ENCODE data around the gene POMZP3.
"Not testable (repeated sequence)": the region's sequence is repeated elsewhere in the genome, so short reads cannot be mapped to it uniquely, and the experiment has no call there.

The POMZP3 gene

GRCh38 chr7:76626989-76627642, at the start of gene POMZP3:
TSS of gene POMZP3 (minus strand) at chr7:76627279. CDS start at chr7:76626064, 1,215 bp downstream.
- intact Hi-C loops (cut with DNase I), result not testable (repeated sequence)
- DNase-seq, result peak in 8 of 10 donors; percentile 18 to 91 (median 34)

- intact Hi-C loops (cut with DNase I); DNase-seq: not testable (repeated sequence)
These were observed 48.7 kb upstream of the POMZP3 start for GRCh38 chr7:76675783-76676182.

- DNase-seq; intact Hi-C loops (cut with DNase I): not testable (repeated sequence)
These were observed 46.3 kb upstream of the POMZP3 start for GRCh38 chr7:76673346-76673745.

- DNase-seq; intact Hi-C loops (cut with DNase I): not testable (repeated sequence)
These were observed 32.1 kb upstream of the POMZP3 start for GRCh38 chr7:76659212-76659611.

- DNase-seq; intact Hi-C loops (cut with DNase I): not testable (repeated sequence)
These were observed 29.3 kb upstream of the POMZP3 start for GRCh38 chr7:76656425-76656824.

GRCh38 chr7:76642620-76643019, 15.5 kb upstream of the POMZP3 start:
- DNase-seq; intact Hi-C loops (cut with DNase I): not testable (repeated sequence)

- intact Hi-C loops (cut with DNase I); DNase-seq: not testable (repeated sequence)
These were observed 10.1 kb upstream of the POMZP3 start for GRCh38 chr7:76637061-76637691.

- DNase-seq, result peak in 3 of 10 donors; percentile 8 to 85 (median 16)
- intact Hi-C loops (cut with DNase I), result not testable (repeated sequence)
These were observed 498 bp downstream of the POMZP3 start for GRCh38 chr7:76626581-76626980.

GRCh38 chr7:76619439-76620190, 7.5 kb downstream of the POMZP3 start:
- intact Hi-C loops (cut with DNase I); DNase-seq: not testable (repeated sequence)

GRCh38 chr7:76613783-76614182, 13.3 kb downstream of the POMZP3 start:
- intact Hi-C loops (cut with DNase I), result not testable (repeated sequence)
- peak in 4 of 10 donors; percentile 27 to 90 (median 48) for DNase-seq

- intact Hi-C loops (cut with DNase I); DNase-seq: not testable (repeated sequence)
These were observed 14.8 kb downstream of the POMZP3 start for GRCh38 chr7:76612232-76612631.

GRCh38 chr7:76609864-76610263, 17.2 kb downstream of the POMZP3 start:
- DNase-seq; intact Hi-C loops (cut with DNase I): not testable (repeated sequence)

- intact Hi-C loops (cut with DNase I), result not testable (repeated sequence)
- peak in 1 of 10 donors; percentile 49 for DNase-seq
These were observed 18.6 kb downstream of the POMZP3 start for GRCh38 chr7:76608469-76608868.

GRCh38 chr7:76606027-76606426, 21.1 kb downstream of the POMZP3 start:
- DNase-seq, result peak in 7 of 10 donors; percentile 32 to 82 (median 47)
- intact Hi-C loops (cut with DNase I), result not testable (repeated sequence)

- DNase-seq; intact Hi-C loops (cut with DNase I): not testable (repeated sequence)
These were observed 26.4 kb downstream of the POMZP3 start for GRCh38 chr7:76600650-76601049.

- intact Hi-C loops (cut with DNase I); DNase-seq: not testable (repeated sequence)
These were observed 27.0 kb downstream of the POMZP3 start for GRCh38 chr7:76600116-76600482.

GRCh38 chr7:76598590-76599264, 28.4 kb downstream of the POMZP3 start:
- DNase-seq; intact Hi-C loops (cut with DNase I): not testable (repeated sequence)

GRCh38 chr7:76597288-76597687, 29.8 kb downstream of the POMZP3 start:
- DNase-seq; intact Hi-C loops (cut with DNase I): not testable (repeated sequence)

- intact Hi-C loops (cut with DNase I); DNase-seq: not testable (repeated sequence)
These were observed 34.4 kb downstream of the POMZP3 start for GRCh38 chr7:76592694-76593093.

GRCh38 chr7:76591602-76592304, 35.3 kb downstream of the POMZP3 start:
- intact Hi-C loops (cut with DNase I); DNase-seq: not testable (repeated sequence)

All from posterior cingulate gyrus (tissue), 11 donors.